CD4-positive, alpha-beta T cell treated with Interleukin-15 for 1 hour (primary cell): ENCODE results near the gene TNPO2.
A peak's percentile ranks its signal among the peaks of the same experiment; 100 is the strongest.
"Not testable (repeated sequence)": the region's sequence is repeated elsewhere in the genome, so short reads cannot be mapped to it uniquely, and the experiment has no call there.

Experiments
- DNase-seq: peaks from one replicate; pipeline ENCODE4 v3.0.0-alpha.2; 2020

Gene TNPO2

DNA sequence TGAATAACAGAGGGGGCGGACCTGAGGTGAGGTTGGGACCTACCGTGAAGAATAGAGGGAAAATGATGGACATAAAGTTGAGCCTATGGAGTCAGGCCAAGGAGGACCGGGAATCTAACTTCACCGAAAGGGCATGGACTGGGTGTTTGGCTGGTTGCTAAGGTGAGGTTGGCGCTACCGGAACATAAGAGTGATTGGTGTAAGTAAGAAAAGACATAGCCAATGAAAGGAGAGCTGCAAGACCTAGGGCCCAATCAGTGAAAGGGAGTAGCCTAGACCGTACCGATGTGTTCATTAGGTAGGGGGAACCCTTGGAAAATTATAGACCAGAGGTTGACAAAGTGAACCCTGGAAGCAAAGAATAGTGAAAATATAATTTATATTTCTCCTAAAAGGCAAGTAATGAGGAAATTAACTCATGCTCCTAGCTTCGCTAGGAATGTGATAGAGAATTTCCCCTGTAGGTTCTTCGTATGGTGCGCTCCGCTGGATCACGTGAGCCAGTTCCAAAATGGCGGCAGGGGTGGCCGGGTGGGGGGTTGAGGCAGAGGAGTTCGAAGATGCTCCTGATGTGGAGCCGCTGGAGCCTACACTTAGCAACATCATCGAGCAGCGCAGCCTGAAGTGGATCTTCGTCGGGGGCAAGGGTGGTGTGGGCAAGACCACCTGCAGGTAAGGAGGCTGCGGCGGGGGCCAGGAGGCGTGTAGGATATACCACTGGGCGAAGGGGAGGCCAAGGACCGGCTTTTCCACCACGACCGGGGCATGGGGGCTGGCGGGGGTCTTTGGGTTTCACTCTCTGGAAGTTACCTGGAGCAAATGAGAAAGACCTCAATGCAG is 13.5 kb upstream of the TNPO2 start, which contains the start of gene GET3:
TSS of gene GET3 (plus strand) at position 503 of the 840 bp plus-strand sequence. CDS start at position 512, 9 bp downstream.
- DNase-seq, result peak; percentile 86

DNA sequence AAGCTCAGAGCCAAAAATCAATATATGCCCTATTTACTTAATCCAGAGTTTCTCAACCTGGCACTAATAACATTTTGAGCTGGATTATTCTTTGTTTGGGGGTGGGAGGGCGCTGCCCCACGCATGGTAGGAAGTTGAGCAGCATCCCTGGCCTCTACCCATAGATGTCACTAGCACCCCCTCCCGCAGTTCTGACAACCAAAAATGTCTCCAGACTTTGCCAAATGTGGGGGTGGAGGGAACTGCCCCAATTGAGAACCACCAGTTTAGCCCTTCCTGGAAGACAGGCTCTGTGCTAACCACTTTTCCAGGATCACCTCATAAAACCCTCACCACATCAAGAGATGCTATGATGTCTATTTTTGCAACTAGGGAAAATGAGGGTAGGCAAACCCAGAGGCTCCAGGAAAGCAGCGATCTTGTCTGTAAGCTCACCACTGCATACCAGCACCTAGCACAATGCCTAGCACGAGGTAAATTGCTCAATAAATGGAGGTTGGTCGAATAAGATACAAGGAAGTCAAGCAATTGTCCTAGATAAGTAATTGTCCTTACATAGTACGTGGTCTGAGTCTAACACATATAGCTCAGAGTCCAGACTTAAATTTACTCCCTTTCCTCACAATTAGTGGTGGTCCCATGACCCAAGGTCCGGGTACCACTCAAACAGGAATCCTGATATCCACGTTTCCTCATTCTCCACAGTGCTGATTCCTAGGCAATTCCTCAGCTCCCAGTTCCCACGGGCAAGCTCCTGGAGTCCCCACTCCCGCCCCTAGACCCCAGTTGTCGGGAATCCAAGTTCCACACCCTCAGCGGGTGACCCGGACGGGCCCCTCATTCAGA is 9.9 kb upstream of the TNPO2 start:
- peak; percentile 45 for DNase-seq

DNA sequence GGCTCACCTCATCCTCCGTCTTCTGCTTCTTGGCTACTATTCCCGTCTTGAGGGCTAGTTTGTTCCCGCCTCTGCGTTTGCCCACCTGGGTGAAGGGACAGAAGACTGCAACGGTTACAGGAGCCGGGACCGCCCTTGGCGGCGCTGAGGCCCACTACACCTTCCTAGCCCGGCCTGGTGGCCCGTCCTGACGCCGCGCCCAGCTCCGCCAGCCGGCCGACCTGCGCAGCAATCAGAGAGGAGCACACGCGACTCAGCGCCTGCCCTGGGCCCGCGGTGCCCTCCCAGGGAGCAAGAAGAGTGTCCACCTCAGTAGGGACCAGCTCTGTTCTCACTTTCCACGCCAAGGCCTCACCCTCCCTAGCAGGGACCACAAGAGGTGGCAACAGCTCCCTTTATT is 7.6 kb upstream of the TNPO2 start:
- no peak for DNase-seq

DNA sequence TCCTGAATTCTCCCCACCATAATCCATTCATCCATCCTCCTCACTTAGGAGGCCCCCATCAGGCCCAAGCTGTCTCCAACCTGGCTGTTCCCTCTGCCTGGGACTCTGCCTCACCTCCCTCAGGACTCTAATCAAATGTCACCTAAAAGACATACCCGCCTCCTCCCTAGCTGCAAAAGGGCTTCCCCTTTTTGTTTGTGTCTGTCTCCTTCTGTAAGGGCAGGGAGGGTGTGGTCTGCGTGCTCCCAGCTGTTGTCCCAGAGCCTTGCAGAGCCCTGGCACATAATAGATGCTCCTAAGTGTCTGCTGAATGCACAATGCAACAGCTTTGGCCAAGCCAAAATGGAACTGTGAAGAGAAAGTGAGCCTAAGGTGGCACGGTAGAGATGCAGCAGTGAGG is 6.3 kb upstream of the TNPO2 start:
- DNase-seq, result no peak

DNA sequence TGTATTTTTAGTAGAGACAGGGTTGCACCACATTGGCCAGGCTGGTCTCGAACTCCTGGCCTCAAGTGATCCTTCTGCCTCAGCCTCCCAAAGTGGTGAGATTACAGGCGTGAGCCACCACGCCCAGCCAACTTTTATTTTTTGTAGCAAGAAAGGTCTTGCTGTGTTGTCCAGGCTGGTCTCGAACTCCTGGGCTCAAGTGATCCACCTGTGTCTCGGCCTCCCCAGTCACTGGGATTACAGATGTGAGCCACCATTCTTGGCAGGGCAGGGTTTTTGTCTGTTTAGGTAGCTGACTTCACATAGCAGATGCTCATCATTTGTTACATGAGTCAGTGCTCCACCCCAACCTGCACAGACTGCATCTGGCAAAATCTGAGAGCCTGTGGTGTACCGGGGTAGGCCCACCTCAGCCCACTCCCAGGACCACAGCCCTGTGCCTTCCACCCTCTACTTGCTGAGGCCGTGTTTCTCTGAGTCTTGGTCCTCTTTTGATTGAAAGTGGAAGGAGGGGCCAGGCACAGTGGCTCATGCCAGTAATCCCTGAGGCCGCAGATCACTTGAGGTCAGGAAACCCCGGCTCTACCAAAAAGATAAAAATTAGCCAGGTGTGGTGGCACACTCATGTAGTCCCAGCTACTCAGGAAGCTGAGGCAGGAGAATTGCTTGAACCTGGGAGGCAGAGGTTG is 4.2 kb upstream of the TNPO2 start:
- DNase-seq, result no peak

DNA sequence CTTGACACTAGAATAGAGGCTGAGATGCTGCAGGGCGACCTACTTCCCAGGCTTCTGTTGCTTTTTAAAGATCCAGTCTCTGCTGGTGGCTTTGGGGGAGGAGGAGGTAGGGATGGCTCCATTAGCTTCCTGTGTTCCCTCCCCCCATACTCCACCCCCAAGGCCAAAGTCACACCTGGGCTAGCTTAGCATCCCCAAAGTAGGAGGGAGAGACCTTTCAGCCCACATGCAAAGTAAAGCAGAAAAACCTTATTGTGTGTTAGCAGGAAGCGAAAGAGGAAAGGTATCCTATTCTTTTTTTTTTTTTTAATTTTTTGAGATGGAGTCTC is 3.2 kb upstream of the TNPO2 start:
- no peak for DNase-seq

DNA sequence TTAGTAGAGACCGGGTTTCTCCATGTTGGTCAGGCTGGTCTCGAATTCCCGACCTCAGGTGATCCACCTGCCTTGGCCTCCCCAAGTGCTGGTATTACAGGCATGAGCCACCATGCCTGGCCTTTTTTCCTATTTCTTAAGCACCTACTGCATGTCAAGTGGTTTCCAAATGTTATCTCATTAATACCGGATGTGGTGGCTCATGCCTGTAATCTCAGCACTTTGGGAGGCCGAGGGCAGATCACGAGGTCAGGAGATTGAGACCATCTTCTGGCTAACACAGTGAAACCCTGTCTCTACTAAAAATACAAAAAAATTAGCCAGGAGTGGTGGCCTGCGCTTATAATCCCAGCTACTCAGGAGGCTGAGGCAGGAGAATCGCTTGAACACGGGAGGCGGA is 1.9 kb upstream of the TNPO2 start:
- not testable (repeated sequence) for DNase-seq

DNA sequence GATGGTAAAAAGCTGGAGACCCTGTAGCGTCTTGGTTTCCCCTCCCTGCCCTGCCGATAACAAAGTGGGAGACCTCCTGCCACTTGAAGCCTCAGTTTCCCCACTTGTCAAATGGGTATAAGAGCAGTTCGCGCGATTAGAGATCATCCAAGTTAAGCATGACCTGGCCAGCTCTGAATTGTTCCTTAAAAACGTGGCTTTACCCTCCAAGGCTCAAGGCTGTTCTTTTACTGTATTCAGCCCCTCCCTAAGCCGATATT is 421 bp downstream of the TNPO2 start:
- no peak for DNase-seq

DNA sequence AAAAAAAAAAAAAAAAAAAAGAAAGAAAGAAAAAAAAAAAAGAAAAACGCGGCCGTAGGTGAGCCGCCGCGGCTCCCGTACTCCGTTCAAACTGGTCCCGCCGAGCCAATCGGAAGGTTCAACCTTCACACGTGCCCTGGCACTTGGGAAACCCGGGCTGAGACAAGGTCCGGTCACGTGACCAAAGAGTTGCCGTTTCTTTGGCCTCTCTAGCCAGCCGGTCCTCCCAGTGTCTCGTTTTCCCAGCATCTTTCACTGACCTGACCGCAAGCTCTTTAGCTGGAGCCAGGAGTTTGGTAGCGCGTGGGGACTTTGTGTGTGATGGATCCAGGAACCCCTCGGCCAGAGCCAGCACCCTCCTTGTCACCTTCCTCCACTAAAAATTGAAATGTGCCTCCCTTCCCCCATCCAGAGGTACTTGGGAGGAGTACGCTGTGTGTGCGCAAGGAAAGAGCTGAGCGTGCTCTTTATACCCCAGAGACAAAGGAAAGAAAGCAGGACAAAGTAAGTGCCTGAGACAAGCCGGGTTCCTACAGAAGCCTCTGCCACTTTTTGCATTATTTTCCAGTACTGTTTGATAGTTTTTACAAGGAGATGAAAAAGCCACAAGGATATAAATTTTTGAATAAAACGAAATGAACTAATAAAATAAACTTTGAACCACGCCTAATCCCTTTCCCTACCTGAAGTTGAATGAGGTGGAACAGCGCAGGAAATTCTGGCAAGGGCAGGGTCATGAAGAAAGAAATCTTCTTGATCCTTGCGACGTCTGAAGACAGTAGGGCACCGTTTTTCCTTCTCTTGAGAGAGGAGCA is 959 bp downstream of the TNPO2 start:
- DNase-seq, result peak; percentile 97

DNA sequence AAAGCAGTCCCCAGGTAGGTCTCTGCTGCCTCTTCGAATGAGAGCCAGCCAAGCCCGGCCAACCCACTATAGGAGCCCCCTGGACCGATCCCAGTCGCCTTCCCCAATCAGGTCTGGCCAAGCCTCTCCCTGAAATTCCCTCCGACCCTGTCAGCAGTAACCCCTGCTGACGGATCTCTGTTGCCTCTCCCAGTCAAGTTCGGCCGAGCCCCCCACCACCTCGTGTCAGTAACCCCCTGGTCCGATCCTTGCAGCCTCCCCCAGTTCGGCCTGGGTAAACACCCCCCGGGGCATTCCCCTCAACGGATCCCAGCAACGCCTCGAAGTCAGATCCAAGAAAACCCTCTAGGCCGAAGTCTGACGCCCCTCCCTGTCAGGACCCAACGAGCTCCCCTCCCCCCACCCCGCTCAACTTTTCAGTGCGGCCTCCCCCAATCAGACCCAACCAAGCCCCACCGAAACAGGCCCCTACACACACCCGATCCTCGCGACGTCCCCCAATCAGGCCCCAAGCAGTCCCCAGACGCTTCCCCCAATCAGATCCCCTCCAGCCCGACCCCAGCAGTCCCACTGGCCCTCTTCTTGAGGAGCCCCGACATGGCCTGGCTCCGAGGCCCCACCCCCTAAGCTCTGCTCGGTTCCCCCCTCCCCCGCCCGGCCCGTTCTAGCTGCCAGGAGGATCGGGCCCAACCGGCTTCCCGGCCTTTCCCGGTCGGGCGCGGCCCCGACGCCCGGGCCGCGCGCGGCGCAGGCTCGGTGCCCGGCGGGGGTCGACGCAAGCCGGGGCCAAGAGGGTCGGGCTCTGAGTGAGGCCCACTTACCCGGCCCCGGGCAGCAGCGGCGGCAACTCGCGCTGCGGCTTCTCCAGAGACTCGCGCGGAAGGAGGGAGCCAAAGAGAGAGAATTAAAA is 1.8 kb downstream of the TNPO2 start:
- peak; percentile 64 for DNase-seq

DNA sequence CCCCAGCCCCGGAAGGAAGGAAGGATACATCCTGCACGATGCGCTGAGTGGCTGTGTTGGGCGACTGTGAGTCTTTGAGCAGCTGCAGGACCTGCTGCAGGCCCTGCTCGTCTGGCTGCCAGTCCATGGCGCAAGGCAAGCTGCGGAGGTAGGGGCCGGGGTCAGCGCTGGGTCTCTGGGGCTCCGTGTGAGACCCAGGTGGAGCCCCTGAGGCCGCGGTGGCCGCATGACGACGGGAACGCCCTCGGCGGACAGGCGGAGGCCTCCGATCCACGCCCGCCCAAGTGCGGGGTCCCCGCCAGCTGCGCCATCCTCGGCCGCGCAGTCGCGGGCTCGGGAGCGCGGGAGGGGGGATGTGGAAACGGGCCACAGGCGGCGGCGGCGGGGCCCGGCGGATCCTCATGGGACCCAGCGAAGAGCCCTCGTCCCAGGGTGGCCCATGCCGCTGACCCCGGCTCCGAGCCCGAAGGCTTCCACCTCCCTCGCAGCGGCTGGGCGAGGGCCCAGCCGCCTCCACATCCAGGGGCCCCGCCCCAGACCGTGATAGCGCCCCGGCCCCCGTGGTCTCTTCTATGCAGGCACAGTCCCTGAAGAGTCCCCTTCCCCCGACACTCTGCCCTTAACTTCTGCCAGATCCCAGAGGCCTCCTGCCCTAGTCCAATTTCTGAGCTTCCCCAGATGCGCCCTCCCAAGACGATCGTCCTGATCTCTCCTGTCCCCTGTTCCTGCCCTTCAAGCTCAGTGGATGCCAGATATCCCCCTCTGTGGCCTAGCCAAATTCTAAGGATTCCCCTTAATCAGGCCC is 2.7 kb downstream of the TNPO2 start:
- DNase-seq, result no peak

DNA sequence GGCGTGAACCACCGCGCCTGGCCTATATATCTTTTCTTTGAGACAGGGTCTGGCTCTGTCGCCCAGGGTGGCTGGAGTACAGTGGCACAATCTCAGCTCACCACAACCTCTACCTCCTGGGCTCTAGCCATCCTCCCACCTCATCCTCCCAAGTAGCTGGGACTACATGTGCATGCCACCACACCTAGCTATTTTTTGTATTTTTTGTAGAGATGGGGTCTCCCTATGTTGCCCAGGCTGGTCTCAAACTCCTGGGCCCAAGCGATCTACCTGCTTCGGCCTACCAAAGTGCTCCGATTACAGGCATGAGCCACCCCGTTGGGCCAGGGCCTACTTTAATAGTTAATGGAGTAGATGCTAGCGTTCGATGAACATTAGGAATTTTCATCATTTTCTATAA is 3.4 kb downstream of the TNPO2 start:
- DNase-seq, result no peak

DNA sequence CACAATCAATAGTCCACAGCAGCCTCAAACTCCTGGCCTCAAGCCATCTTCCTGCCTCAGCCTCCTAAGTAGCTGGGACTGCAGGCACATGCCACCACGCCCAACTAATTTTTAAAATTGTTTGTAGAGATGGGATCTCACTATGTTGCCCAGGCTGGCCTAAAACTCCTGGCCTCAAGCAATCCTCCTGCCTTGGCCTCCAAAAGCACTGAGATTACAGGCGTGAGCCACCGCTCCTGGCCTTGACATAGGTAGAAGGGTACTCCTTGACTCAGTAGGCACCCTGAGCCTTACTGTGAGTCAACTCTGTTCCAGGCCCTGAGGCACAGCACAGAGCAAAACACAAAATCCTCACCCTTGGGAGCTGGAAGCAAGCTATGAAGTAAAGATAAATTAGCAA is 7.8 kb downstream of the TNPO2 start:
- no peak for DNase-seq

DNA sequence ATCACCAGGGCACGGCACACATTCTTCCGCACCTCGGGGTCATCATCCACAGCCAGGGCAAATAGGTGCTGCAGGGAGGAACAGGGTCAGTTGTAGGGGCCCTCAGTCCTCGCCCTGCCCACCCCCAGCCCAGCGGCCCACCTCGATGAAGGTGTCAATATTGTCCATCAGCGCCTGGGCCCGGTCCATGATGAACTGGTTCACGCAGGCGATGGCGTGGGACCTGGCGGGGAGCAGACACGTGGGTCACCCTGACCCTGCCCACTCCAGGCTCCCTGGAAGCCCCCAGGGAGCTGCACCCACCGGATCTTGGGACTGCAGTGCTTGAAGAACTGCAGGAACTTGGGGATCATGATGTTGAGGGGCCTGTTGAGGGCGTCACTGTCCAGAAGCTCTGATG is 8.6 kb downstream of the TNPO2 start:
- DNase-seq, result no peak

DNA sequence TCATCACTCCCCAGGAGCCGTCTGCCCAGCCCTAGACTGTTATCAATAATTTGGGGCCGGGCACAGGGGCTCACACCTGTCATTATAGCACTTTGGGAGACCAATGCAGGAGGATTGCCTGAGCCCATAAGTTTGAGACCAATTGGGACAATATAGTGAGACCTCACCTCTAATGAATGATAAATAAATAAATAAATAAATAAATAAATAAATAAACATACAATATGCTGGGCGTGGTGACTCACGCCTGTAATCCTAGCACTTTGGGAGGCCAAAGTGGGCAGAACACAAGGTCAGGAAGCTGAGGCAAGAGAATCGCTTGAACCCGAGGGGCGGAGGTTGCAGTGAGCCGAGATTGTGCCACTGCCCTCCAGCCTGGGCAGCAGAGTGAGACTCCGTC is 10.4 kb downstream of the TNPO2 start:
- not testable (repeated sequence) for DNase-seq

DNA sequence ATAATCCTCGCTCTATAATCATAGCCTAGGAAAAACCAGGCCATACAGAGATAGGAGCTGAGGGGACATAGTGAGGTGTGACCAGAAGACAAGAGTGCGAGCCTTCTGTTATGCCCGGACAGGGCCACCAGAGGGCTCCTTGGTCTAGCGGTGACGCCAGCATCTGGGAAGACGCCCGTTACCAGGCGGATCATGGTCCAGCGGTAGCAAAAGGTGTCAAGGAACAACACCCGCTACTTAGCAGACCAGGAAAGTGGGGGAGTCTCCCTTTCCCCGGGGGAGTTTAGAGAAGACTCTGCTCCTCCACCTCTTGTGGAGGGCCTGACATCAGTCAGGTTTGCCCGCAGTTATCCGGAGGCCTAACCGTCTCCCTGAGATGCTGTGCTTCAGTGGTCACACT is 11.7 kb downstream of the TNPO2 start:
- peak; percentile 47 for DNase-seq

DNA sequence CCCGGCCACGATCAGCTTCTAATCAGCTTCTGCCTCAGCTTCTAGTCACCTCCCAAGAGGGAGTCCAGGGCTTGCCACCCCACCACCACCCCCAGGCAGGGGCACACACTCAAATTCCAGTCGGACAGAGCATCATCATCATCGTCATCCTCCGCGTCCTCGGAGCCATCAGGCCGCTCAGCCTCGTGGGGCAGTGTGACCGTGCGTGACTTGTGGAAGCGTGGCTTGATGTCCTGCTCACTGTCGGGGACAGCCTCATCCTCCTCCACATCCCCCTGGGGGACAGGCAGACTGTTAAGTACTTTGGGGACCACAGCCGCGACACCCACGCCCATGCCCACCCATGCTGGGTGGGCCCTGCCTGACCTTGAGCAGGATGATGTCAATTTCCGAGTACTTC is 12.5 kb downstream of the TNPO2 start:
- no peak for DNase-seq

DNA sequence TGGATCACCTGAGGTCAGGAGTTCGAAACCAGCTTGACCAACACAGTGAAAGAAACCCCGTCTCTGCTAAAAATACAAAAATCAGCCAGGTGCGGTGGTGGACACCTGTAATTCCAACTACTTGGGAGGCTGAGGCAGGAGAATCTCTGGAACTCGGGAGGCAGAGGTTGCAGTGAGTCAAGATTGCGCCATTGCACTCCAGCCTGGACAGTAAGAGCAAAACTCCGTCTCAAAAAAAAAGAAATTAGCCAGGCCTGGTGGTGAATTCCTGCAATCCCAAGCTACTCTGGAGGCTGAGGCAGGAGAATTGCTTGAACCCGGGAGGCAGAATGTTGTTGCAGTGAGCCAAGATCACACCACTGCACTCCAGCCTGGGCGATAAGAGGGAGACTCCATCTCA is 15.1 kb downstream of the TNPO2 start:
- DNase-seq, result no peak

DNA sequence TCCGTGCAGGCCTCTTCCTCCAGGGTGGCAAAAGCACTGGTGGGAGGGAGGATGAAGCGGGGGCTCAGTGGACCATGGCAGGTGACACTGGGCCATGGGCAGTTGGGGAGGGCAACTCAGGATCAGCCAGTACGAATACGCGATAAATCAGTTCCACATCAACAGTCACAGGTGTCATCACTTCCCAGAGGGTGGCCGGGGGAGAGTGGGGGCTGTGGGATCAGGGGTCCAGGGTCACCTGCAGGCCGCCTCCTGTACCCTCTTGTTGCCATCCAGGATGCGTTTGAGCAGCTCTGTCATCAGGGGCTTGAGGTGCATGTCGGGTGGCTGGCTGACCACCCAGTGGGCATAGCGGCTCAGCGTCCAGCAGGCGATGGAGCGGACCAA is 17.4 kb downstream of the TNPO2 start:
- no peak for DNase-seq

DNA sequence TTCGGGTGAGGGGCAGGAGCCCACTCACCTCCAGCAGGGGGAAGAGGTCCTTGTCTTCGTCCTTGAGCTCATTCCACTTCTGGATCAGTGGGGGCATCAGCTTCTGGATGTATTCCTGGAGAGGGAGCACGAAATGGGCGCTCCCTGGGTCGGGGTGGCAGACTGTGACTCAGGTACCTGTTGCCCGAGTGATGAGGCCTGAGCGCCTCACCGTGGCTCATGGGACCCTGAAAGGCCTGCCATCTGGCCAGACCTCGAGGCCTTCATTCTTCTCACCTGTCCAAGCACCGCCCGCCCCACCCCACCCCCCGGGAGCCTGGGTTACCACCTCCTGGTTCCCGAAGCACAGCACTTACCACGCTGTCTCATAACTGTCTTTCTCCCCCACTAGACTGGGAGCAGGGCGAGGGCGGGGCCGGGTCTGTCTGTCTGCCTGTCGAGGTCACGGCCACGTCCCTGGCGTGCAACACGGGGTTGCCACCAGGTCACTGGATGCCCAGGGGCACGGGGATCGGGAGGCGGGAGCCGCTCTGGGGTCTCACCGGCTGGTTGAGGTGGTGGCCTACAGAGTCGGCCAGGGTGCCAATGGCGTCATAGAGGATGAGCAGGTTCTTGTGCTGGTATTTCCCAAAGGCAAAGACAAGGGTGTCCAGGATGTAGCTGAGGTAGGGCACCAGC is 17.9 kb downstream of the TNPO2 start:
- DNase-seq, result no peak

DNA sequence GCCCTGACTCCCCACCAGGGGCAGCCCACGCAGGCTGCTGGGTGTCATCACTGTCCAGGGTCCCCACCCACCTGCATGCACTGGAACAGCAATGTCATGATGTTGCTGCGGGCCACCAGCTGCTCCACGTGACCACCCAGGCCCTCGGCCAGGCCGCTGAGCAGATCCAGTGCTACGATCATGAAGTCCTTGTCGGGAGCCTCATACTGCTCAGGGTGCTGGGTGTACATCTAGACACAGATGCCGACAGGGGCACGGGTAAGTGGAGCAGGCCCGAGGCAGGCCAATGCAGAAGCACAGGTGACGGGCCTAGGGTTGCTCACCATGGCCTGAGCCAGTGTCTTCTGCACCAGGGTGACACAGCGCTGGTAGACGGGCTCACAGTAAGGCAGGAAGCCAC is 18.6 kb downstream of the TNPO2 start:
- no peak for DNase-seq
